Sciatic nerve (tissue), 2 donors: ENCODE data around the gene EMILIN3. TPM values are rescaled to one million over a fixed set of nuclear protein-coding genes. Genes with fewer than 3 reads are reported as not detected.

Source experiments
- ATAC-seq: fragments of 200-7000 bp; cut with Tn5 transposase; one replicate; pipeline ENCODE4 v1.9.1; 2020; ENCODE audit warnings: mild to moderate bottlenecking, moderate library complexity
- DNase-seq: peaks from one replicate; pipeline ENCODE4 v3.0.0-alpha.2; 2020; ENCODE audit warnings: low spot score
- intact Hi-C: fragments of 100-400 bp; cut with DNase I; formaldehyde crosslinking; loops from one replicate; pipeline ENCODE4 v1.14.2; 2022
- total RNA-seq: library from RNA; stranded (reverse); fragmentation: NEBNext Ultra II Directional; extraction: Animal tissue kit (Norgen Biotek cat#: 25700); gene quantifications from one replicate; pipeline ENCODE4 v1.2.1, GENCODE V29; 2021
- donor health status: DM: no; HTN: no; CAD: no.
- donor health status: DM: no; HTN: no; CAD: no.

EMILIN3 gene
- total RNA-seq, 1 donor from 2014 or later = 9.9 TPM

DNA sequence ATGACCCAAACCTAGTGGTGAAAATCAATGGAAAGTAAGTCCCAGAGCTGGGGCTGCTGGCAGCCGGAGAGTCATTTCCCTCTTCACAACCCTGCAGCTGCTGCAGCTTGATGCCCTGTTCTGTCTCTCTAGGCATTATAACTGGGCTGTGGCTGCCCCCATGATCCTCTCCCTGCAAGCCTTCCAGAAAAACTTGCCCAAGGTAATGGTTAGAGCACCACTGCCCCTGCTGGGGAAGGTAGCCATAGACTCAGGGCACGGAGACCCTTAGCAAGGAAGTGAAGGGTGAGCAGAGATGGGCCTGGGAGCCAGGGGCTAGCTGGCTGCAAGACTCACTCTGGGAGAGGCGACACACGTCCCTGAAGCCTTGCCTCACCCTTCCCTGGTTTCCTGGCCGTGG lies 14.0 kb downstream of the EMILIN3 start:
- DNase-seq (no peak), ATAC-seq (no peak)
- intact Hi-C loops = no loop called here

DNA sequence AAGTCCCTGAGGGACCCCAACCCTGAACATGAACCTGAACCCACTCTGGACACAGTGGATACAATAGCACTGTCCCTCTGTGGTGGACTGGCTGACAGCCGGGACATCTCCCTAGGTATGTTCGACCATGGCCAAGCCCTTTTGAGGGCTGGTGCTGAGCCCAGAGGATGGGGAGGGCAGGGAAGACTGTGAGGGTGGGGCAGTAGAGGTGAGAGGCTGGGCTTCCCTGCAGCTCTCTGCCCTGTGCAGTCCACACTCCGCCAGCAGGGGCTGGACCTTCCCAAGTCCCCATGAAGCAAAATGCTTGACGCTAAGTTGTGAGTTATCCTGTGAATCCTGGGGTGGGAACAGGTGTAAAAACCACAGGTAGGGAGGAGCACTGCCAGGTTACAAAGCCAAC lies 14.5 kb downstream of the EMILIN3 start:
- ATAC-seq = no peak
- intact Hi-C loops = no loop called here
- no peak for DNase-seq

DNA sequence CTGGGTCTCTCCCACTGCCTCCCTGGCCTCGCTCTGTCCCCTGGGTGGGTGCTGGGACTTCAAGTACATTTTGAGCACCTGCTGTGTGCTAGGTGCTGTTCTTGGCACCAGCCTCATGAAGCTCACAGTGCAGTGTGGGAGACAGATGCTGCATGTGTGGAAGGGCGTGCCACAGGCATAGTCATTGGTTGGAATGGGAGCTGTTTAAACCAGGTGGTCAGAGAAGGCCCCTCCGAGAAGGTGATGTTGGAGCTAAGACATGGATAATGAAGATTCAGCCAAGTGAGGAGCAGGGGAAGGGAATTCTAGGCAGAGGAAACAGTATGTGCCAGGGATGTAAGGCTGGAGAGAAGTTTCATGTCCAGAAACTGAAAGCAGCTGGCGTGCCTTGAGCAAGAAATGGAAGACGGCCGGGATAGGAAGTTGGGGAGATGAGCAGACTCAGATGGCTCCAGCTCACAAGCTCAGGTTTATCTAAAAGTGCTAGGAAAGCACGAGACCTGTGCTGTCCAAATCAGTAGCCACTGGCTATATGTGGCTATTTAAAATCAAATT lies 16.1 kb downstream of the EMILIN3 start:
- DNase-seq (no peak), ATAC-seq (no peak)
- intact Hi-C loops = no loop called here

- ATAC-seq (no peak), DNase-seq (no peak)
- intact Hi-C loops = loop anchor here (10.0 kb wide), 1 partner anchor 65 kb away; no protein-coding TSS in a partner anchor
These were observed 16.7 kb downstream of the EMILIN3 start for GRCh38 chr20:41349943-41350342.

- intact Hi-C loops = loop anchor here (10.0 kb wide), 1 partner anchor 66 kb away; no protein-coding TSS in a partner anchor
- no peak for DNase-seq
- ATAC-seq = no peak
These were observed 17.4 kb downstream of the EMILIN3 start for GRCh38 chr20:41349266-41349665.

DNA sequence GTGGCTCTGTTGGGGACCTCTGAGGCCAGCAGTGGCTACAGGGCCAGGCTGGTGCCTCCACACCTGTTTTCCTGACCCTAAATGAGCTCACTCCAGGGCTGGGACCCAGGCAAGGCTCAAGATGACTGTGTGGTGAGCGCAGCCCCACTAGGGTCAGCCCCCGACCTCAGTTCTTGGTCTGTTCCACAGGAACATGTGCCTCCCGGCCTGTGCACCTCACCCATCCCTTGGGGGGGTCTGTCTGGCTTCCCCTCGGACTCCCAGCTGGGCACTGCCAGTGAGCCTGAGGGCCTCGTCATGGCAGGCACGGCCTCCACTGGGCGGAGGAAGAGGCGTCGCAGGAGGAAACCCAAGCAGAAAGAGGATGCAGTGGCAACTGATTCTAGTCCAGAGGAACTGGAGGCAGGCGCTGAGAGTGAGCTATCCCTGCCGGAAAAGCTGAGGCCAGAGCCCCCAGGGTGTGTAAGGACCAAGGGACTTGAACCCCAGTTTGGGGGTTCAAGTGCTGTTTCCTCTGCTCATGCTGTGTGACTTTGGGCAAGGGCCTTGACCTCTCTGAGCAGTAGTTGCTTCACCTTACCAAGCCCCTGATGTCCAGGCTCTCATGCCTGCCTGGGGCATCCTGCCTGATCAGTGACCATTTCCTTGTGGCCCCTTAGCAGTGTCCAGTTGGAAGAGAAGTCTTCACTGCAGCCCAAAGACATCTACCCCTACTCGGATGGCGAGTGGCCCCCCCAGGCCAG lies 18.0 kb downstream of the EMILIN3 start:
- no peak for ATAC-seq
- intact Hi-C loops = loop anchor here (10.0 kb wide), 1 partner anchor 66 kb away; no protein-coding TSS in a partner anchor

GRCh38 chr20:41347523-41348429 lies 18.8 kb downstream of the EMILIN3 start:
- intact Hi-C loops = loop anchor here (10.0 kb wide), 1 partner anchor 67 kb away; no protein-coding TSS in a partner anchor
- DNase-seq (no peak), ATAC-seq (no peak)

More for the DNA sequence above, 18.0 kb downstream of the EMILIN3 start:
- no peak for DNase-seq

GRCh38 chr20:41345729-41346067 lies 20.9 kb downstream of the EMILIN3 start:
- intact Hi-C loops = loop anchor here (10.0 kb wide), 1 partner anchor 69 kb away; no protein-coding TSS in a partner anchor
- DNase-seq (no peak), ATAC-seq (no peak)

DNA sequence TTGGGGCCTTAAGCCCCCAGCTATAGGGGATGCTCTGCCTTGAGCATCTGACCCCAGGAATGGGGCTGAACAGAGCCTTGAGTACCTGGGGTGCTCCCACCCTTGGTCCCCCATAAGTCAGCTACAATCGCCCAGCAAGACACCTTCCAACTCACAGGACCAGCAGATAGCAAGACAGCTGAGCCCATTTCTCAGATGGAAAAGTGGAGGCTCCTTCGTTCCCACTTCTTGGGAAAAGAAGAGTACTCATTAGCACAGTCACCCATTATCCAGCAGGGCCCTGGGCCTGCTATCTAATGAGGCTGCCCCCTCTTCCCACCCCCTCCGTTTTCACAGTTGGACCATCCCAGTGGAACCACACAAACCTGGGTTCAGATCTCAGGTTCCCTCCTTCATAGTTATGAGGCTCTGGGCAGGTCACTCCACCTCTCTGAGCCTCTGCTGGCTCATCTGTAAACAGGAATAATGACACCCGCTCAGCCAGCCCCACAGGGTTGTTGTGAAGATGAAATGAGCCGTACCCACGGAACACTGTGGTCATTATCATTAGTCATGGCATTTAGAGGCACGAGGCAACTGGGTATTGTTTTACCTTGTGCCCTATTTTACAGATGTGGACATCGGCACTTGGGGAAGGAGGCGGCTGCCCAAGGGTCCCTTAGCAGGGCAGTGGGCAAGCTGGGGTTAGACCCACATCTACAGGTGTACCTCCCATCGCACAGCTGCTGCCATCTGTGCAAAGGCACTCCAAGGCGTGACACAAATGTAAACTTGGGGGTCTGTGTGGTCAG lies 21.5 kb downstream of the EMILIN3 start:
- intact Hi-C loops = loop anchor here (10.0 kb wide), 1 partner anchor 70 kb away; no protein-coding TSS in a partner anchor
- ATAC-seq = no peak
- DNase-seq = no peak

GRCh38 chr20:41344477-41344876 lies 22.1 kb downstream of the EMILIN3 start:
- no peak for ATAC-seq
- intact Hi-C loops = loop anchor here (10.0 kb wide), 1 partner anchor 70 kb away; no protein-coding TSS in a partner anchor
- no peak for DNase-seq

DNA sequence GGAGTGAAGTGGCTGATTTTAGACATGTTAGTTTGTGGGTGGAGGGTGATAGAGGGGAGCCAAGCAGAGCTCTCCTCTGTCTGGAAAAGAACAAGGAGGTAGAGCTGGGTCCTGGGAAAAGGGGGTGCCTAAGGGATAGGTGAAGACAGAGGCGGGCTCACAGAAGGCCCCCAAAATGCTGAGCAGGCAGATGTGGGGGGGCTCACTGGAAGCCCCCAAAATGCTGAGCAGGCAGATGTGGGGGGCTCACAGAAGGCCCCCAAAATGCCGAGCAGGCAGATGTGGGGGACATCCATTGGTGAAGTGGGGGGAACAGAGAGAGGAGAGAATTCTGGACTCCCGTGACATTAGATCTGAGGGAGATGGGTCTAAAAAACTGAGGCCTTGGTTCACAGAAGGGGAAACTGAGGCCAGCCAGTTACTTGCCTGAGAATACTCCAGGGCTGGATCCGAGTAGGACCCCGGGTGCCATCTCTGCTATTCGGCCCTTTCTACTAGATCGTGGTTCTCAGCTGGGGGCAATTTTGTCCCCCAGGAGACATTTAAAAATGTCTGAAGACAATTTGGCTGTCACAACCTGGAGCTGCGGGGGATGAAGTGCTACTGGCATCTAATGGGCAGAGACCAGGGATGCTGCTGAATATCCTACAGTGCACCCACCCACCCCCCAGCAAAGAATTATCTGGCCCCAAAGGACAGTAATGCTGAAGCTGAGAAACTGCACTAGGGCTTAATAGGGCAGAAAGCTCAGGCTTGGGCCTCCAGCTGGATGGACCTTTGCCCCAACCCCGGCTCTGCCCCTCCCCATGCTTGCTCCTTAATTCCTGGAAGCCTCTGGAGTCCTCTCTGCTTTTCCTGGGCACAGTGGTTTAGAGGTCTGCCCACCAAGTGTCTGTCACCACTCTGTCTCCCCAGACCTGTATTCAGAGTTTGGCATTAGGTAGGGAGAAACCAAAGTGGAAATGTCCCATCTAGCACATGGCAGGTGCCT lies 23.8 kb downstream of the EMILIN3 start:
- DNase-seq (no peak), ATAC-seq (no peak)
- intact Hi-C loops = loop anchor here (10.0 kb wide), 1 partner anchor 72 kb away; no protein-coding TSS in a partner anchor

GRCh38 chr20:41340327-41341055 lies 26.1 kb downstream of the EMILIN3 start, which contains the start of gene LPIN3:
LPIN3 (plus strand) TSS chr20:41340821; CDS start chr20:41345804, 4,983 bp downstream.
- ATAC-seq (peak; percentile 97), DNase-seq (peak; percentile 93)
- intact Hi-C loops = loop anchor here (2.0 to 10.0 kb wide), 2 partner anchors 74 to 168 kb away; no protein-coding TSS in a partner anchor

DNA sequence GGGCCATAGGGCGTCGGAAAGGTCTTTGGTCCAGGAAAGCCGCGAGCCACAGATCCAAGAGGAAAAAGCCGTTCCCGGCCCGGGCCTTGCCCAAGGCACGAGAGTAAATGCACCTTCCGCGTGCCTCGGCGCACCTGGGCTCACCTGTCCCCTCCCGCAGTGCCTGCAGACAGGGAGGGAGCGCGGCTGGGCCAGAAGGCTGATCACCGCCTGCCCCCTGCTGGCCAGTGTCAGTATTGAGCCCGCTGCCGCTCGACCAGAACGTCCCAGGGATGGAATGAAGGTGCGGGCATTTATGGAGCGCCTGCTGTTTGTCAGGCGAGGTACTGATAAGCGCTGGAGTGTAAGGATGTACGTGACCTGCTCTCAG lies 26.7 kb downstream of the EMILIN3 start:
- intact Hi-C loops = loop anchor here (2.0 to 10.0 kb wide), 3 partner anchors 75 to 167 kb away; no protein-coding TSS in a partner anchor
- peak; percentile 93 for DNase-seq
- peak; percentile 83 for ATAC-seq

- DNase-seq (no peak), ATAC-seq (no peak)
- intact Hi-C loops = loop anchor here (10.0 kb wide), 1 partner anchor 92 kb away; no protein-coding TSS in a partner anchor
These were observed 29.7 kb downstream of the EMILIN3 start for GRCh38 chr20:41336711-41337492.

DNA sequence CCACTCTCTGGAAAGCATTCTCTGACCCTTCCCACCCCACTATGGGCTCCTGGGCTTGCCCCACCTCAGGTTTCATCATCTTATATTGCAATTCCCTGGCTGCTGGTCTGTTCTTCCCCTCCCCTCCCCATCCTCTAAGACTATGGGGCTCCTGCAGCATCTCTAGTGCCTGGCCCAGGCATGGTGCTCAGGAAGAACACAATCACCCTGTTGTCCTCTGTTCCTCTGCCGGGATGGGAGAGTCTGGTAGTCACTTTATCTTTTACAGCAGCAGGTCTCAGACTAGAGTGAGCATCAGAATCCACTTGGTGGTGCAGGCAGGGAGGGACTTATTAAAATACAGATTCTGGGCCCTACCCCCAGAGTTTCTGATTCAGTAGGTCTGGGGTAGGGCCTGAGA lies 31.0 kb downstream of the EMILIN3 start:
- ATAC-seq (no peak), DNase-seq (no peak)
- intact Hi-C loops = loop anchor here (2.0 to 10.0 kb wide), 2 partner anchors 91 to 161 kb away; no protein-coding TSS in a partner anchor
